HK-2 (cell line): ENCODE results near the gene CSTF1.
"Not testable (repeated sequence)": the region's sequence is repeated elsewhere in the genome, so short reads cannot be mapped to it uniquely, and the experiment has no call there.

Source experiments
- DNase-seq: peaks from one replicate; pipeline ENCODE4 v3.0.0-alpha.2; 2018; ENCODE audit not compliant: unreplicated experiment

Gene CSTF1

DNA sequence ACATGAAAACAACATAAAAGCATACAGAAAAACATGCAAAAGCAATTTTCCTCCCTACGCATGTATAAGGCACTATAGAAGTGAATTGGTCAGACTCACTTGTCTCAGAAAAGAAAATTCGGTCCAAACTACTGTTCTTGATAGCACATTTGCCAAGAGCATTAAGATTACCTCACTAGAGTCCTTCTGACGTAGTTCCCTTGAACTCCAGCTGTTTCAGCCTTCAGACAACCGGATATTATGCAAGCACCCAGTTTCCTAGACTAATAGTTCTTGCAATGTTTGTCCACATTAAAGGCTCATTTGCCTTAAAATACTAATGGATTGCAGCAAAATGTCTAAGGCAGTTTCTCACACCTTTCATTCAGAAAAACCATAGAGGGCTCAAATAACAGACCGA, 17.1 kb downstream of the CSTF1 start:
- DNase-seq: no peak

DNA sequence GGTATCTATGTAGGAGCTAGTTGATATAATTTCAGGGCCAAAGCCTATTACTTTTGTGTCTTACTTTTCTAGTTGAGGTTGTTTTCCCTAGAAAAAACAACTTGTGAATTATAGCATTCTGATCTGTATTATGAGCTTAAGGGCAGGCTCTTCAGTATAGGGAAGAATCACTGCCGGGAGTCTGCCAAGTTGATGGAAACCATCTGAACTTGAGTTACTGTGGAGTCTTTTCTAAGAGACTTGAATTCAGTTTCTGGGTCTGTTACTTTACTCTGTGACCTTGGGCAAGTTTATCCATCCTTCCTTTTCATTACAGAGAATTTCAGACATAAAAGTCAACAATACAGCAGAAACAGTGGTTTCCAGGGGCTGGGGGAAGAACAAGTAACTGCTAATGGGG, 17.5 kb downstream of the CSTF1 start:
- no peak for DNase-seq

DNA sequence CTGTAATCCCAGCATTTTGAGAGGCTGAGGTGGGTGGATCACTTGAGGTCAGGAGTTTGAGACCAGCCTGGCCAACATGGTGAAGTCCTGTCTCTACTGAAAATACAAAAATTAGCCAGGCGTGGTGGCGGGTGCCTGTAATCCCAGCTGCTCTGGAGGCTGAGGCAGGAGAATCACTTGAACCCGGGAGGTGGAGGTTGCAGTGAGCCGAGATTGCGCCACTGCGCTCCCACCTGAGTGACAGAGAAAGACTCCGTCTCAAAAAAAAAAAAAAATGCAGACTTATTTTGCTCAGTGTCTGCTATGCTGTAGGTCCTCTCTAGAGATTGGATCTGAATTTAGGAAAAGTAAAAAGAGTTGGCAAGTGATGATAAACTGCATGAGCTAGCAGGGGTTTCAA, 18.8 kb downstream of the CSTF1 start:
- DNase-seq: not testable (repeated sequence)

DNA sequence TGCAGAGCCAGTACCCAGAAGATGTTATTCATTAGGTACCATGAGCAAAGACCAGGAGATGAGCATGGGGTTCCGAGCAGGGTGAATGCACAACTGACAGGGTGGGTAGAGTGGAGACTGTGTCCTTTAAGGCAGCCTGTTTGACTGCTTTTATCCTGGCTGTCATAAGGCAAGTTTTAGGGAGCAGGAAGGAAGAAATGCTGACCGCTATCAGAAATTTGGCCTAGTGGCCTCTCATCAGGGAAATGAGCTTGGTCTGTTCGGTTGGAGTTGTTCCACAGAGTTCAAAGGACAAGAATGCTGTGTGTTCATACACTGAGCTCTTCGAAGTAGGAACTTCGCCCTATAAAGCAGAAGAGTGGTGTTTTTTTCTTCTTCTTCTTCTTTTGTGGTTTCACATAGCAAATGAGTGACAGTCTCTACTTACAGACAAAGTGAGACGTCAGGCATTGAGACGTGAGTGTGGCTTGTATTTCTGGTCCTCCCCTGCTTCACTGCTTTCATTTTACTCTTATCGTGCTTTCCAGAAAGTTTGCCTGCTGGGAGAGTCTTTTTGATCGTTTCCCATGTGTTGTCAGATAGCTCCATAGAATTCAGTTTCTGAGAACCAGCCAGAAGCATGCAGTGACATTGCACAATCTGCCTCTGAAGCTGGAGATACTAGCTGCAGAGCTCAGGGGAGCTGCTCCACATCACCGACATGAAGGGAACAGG, 19.5 kb downstream of the CSTF1 start, which contains the start of gene CASS4:
Gene CASS4, plus strand, starts transcription at position 502 of the 714 bp plus-strand sequence. Its CDS starts 199 bp downstream, at position 701.
- no peak for DNase-seq

DNA sequence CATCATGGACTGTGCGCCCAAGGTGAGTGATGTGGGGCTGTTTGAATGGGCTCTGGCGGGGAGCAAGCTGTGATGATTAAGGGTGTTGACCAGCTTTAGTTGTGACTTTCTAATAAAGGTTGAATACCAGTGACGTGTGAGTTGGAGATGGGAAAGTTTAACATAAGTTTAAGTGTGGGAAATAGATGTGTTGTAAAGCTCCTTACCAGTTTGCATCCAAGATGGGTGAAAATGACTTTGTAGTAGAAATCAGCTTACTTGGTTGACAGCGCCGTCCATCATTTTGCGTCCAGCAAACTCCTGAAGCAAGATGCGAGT, 20.0 kb downstream of the CSTF1 start:
- no peak for DNase-seq

DNA sequence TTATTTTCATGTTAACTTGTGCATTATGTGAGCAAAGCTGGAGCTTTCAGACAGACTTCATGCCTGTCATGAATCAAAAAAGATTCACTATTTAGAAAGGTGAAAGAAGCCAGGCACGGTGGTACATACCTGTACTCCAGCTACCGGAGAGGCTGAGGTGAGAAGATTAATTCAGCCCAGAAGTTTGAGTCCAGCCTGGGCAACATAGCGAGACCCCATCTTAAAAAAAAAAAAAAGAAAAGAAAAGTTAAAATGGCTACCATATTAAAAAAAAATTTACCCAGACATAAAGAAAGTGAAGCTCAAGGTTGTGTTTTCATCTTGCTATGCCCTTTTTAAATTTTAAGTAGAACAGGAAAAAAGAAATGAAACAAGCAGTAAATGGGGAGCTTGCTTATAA, 20.5 kb downstream of the CSTF1 start:
- no peak for DNase-seq

DNA sequence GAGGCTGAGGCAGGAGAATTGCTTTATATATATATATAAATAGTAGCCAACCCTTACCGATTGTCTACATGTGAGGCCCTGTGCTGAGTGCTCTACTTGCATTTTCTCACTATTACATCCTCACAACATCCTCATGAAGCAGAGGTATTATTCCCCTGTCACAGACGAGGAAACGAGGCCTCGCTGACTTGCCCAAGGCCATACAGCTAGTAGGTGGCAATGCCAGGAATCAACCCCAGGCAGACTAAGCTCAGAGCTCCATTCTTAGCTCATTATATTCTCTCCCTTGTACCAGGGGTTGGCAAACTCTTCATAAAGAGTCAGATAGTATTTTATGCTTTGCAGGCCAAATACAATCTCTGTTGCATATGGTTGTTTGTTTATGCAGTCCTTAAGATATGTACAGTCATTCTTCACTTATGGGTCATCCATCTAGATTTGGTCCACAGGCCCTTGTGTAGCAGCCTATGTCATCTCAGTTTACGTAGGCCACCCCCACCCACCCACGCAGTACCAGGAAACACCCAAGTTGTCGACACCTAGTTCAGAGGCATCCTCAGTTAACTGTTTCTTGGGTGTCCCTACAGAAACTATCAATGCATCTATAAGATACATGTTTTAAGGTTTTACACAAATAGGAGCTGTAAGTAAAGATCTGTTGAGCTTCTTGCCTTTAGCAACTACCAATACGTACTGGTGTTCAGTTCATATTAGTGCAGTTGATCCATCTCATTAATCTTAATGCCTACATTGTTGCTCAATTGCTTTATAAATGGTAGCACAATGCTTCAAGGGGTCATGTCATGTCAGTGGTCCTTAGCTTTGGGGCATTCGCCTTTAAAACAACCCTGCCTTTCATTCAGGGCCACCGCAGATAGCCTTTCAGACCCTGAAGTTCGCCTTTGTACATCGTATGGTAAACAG, 22.7 kb downstream of the CSTF1 start:
- DNase-seq: no peak

DNA sequence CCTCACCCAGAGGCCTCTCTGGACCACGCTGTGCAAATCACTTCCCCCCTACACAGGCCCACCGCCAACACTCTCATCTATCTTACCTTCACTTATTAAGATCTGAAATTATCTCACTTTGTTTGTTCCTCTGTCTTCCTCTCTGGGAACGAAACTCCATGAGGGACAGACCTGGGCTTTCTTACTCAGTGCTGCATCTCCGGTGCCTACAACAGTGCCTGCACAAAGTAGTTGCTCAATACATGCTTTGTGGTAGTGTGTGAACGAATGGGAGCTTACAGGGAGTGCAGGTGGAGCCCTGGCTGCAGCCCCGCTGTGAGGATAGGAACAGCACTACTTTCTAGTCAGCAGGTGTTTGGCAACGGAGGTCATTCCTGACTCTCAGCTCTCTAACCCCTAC, 25.0 kb downstream of the CSTF1 start:
- no peak for DNase-seq

DNA sequence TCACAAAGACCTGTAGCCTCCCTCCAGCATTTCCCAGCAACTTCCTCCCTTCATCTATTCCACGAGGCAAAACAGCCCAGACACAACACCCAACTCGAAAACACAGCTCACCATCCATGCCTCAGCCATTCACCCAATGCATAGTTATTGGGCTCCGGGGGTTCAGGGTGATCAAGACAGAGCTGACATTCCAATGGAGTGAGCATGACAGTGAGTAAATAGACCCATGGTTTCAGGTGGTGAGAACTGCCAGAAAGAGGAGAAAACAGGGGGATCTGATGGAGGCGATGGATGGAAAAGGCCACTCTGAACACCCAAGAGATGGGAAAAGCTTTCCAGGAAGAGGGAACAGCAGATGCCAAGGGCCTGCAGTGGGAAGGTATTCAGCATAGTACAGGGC, 25.5 kb downstream of the CSTF1 start:
- DNase-seq: no peak

DNA sequence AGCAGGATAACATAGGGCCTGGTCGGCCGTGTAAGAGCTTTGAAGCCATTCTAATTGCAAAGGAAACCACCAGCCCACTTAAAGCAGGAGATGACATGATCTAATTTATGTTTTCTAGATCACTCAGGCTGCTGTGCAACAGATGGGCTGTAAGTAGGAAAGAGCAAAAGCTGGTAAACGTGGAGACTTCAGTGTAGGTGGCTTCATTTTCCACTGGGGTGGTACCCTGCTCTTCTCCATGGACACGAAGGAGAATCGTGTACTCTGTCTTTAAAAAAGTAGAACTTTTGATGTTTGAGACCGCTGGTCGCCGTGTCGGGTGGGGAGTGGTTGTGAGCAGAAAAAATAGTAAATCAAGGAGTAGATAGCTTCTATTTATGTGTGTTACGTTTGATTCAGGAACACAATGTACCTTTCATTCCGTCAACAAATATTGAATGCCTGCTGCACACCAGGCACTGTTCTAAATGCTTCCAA, 26.0 kb downstream of the CSTF1 start:
- no peak for DNase-seq

DNA sequence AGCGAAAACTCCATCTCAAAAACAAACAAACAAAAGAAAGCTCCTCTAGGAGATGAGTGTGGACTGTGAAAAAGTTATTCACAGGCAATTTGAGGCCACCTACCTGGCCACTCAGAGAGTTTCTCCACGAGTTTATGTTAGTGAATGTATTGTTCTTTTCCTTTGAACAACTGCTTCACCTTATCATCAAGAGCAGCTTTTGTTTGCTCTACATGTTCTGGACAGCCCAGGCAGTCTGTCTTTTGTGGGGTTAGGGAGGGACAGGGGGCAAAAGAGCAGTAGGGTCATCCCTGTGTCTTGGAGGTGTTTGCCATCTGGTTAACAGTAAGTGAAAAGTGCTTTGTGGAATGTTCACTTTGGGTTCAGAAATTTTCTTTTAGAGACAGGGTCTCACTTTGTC, 27.6 kb downstream of the CSTF1 start:
- DNase-seq: no peak

DNA sequence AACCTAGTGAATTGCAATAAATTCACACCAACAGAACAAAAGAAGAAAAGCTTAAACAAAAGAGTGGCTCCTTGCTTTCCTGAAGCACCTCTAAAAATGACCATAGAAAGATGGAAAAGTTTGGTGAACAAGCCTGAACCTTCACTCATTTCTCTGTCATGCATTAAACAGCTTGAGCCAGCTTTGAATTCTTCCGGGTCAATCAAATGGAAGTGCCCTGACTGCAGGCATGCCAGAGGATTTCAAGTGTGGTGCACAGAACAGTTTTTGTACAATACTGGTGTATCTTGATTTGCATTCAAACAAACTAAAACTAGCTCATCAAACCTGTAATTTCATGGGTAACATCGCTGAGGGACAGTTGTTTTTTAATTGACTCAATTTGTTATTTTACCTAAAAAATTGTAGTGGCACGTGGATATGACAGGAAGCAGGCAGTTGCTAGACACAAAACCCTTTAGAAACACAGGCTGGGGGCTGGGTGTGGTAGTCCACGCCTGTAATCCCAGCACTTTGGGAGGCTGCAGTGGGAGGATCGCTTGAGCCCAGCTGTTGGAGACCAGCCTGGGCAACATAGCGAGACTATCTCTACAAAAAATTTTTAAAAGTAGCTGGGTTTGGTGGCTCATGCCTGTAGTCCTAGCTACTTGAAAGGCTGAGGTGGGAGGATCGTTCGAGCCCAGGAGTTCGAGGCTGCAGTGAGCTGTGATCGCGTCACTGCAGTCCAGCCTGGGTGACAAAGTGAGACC, 28.7 kb downstream of the CSTF1 start:
- DNase-seq: no peak

DNA sequence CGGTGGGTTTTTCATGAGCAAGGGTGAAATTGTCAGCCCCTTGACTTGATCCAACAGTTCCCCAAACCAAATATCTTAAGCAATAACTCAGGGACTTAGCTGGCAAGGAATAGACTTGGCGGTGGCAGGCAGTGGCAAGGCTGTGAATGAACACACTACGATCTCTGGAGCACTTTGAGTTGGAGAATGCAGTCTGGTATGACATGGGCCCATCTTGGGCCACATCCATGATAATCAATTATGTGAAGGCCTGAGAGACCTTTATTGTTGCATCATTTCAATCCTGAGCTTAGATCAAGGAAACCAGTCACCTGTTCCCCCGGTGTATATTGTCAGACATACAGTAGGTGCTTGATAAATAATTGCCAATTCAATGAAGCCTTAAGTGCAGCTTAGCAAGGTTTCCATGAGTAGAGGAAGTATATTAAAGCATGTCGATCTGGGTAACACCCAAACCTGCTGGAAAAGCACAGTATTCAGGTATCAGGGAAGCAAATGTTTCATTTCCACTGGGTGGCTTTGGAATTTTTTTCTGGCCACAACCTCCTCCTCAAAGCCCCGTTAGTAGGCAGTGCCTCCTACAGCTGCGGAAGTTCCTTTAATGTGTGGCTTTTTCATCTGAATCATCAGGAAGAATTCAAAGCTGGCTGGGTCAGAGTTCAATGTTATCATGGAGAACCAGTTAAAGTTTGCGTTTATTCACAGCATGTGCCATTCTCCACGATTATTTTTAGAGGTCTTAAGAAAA, 29.8 kb downstream of the CSTF1 start:
- DNase-seq: peak; percentile 62

DNA sequence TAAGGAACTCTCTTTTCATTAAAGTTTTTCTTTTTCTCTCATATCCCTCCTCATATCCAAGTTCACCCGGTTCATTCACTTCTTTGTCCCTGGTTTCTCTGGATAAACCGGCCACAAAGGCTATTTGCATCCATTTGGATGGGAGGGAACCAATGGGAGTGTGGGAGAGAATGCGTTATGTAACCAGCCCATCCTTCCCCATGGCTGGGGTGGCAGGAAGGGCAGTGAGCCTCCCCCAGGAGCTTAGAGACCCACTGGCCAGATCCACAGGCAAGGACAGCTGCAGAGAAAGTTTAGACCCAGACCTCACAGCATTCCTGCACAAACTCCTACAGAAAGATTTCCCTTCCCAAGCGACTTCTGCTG, 30.4 kb downstream of the CSTF1 start:
- DNase-seq: peak; percentile 11

DNA sequence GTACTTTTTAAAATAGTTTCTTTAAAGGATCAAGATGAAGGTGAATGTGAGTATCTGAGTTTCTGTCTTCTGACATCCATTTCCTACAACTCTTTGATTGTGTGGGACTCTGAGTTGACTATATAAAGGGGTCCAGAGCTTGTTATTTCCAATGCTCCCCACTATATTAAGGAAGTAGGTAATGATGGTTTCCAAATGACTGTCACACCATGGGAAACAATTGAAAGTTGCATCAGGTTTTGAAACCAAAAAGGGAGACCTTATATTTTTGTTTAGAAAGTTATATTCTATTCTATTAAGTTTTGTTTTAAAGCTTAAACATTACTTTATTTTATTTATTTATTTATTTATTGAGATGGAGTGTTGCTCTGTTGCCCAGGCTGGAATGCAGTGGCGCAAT, 30.8 kb downstream of the CSTF1 start:
- DNase-seq: no peak

DNA sequence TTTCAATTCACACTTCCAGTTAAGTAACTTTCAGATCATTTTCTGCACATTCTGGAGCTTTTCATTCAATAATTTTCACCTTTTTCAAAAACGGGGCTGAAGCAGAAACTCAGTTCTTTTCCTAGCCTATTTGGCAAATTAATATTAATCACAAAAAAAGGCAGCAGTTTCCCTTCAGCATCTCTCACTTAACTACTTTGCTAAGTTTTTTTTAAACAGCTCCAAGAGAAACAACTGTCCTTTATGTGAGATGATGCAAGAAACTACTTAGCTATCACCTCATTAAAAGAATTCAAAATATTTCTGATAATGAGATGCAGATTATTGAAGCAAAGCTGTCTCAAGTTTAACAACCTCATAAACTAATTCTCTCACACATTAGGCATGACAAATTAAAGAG, 31.4 kb downstream of the CSTF1 start:
- DNase-seq: no peak

DNA sequence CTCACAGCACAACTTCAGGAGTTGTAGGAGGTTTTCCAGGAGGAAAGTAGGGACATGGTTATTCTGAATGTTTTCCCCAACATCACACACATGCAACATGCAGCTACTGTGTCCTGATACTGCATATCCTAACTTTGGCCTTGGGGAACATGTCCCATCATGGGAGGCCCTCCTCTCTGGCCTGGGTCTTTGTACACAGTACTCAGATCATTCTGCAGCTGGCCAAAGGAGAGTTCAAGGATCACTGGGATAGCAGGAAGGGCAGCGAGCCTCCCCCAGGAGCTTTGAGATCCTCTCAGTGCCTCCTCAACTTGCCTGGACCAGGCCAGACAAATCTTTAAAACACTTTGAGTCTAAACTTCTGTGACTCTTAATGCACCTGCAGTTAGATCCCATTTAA, 32.5 kb downstream of the CSTF1 start:
- no peak for DNase-seq

DNA sequence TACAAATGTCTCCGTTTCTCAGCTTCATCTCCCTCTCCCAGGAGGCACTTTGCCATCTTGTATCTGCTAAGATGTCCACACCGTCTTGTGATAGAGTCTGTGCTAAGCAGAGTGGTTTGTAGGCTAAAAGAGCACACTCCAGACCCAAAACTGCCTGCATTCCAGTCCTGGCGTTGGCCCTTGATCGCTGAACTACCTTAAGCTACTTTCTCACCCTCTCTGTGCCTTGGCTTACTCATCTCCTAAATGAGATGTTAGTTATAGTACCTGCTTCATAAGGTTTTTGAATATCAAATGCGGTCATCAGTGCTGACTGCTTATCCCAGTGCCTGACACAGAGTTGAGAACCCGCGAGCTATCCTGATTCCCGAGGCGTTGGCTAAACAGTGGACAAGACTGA, 33.6 kb downstream of the CSTF1 start:
- DNase-seq: no peak

DNA sequence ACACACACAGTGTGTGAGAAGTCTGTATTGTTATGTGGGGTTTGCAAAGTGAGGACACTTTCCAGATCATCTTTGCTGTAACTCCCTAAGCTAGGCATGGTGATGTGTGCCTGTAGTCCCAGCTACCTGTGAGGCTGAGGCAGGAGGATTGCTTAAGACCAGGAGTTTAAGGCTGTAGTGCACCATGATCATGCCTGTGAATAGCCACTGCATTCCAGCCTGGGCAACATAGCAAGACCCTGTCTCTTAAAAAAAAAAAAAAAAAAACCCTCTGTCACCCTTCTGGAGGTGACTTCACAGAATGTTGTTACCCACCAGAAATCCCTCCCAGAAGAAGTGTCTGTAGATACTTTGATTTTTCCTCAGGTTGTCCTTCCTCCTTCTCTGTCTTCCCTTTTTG, 34.5 kb downstream of the CSTF1 start:
- DNase-seq: no peak

DNA sequence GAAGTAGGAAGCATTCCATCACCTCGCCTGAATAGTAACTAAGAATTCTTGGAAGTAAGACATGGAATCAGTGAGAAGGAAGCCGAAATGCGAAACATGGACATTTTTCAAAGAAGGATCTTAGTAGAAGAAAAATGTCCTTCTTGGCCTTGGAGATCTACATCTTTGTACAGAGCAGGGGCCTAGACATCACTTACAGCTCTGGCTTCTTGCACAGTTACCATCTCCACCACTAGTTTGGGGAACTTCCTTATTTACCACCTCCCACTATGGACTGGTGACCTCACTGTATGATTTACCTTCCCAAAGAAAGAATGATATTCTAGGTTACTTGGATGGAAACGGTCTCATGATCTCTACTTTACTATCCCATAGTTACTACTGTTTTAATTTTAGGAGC, 35.4 kb downstream of the CSTF1 start:
- DNase-seq: no peak

DNA sequence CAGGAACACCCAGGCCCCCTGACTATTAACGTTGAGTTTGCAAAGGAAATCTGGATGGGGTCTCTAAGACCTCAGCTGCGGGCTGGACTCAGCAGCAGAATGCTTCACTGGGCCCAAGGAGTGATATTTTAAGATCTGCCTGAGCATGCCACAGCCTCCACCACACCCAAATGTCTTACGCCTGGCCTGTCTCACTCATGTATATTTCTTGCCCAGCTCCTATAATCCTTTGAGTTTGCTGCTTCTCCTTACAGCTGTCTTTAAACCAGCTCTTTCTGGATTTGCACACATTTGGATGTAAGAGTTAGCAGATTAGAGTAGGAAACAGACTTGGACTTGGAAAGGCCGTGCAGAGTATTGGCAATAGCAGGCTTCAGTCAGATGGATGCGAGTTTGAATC, 36.0 kb downstream of the CSTF1 start:
- no peak for DNase-seq

DNA sequence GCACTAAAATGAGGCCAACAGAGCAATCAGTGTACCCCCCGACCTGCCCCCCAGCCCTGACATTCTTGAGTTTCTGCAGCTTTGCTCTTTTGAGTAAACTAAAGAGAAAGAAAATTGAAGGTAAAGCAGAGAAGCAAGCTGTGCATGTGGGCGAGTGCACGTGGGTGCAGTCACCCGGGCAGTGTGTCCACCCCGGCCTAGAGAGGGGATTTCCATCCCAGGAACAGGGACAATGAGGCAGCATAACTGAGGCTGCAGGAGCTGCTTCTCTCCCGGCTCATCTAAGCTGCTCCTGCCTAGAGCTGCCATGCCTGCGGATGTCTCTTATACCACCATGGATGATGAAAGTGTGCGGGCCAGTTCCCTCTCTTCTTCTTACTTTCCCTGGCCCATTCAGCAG, 36.4 kb downstream of the CSTF1 start:
- DNase-seq: no peak
